WI38 (cell line): ENCODE results near the gene RPS27L.

Source experiments
- H3K4me3 ChIP-seq: 2 replicates; pipeline ENCODE4 v1.5.1; 2011; ENCODE audit warnings: low read depth, mild to moderate bottlenecking, control low read depth, low read length
- TF ChIP-seq, protein P1 (sequence below): IDR thresholded peaks from 2 replicates; pipeline ENCODE4 v1.5.1; 2012; ENCODE audit warnings: low read depth, mild to moderate bottlenecking, control low read depth, low read length

The RPS27L gene

DNA sequence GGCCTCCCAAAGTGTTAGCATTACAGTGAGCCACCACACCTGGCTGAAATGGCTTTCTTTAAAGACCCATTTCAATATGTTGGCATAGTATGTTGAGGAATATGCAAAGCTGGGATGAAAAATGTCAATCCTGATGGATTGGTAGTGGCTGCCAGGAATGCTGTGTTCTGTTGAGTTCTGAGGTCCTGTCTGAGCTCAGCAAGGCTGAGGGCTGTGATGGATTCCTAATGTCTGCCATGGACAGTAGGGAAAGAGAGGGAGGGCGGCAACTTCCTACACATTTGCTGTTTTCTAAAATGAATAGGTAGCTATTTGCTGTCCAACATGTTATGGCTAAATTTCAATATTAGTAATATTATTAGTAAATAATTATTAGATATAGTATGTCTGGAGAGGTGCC, 40.3 kb upstream of the RPS27L start:
- TF ChIP-seq, protein P1, sequence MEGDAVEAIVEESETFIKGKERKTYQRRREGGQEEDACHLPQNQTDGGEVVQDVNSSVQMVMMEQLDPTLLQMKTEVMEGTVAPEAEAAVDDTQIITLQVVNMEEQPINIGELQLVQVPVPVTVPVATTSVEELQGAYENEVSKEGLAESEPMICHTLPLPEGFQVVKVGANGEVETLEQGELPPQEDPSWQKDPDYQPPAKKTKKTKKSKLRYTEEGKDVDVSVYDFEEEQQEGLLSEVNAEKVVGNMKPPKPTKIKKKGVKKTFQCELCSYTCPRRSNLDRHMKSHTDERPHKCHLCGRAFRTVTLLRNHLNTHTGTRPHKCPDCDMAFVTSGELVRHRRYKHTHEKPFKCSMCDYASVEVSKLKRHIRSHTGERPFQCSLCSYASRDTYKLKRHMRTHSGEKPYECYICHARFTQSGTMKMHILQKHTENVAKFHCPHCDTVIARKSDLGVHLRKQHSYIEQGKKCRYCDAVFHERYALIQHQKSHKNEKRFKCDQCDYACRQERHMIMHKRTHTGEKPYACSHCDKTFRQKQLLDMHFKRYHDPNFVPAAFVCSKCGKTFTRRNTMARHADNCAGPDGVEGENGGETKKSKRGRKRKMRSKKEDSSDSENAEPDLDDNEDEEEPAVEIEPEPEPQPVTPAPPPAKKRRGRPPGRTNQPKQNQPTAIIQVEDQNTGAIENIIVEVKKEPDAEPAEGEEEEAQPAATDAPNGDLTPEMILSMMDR, result no peak

DNA sequence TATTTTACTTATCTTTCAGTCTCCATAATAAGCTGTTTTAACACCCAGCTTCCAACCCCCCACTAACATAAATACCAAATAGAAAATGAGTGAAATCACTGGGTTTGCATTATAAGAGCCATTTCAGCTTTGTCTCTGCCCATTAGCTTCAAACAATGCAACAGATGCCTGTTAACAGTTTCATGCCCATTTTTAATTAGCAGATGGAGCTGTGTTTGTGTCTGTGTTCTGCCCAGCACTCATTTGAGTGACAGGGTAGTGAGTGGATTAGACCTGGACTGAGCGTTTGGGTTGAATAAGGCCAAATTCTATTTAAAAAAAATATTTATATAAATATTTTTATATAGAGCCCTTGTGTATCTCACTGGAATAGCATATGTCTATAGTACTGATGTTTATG, 39.6 kb upstream of the RPS27L start:
- TF ChIP-seq, protein P1, result no peak
- no peak overlapping the region for H3K4me3 ChIP-seq

More for the DNA sequence above, 40.3 kb upstream of the RPS27L start:
- H3K4me3 ChIP-seq, result no peak overlapping the region

GRCh38 chr15:63195569-63196015, 38.3 kb upstream of the RPS27L start:
- H3K4me3 ChIP-seq, result no peak overlapping the region

DNA sequence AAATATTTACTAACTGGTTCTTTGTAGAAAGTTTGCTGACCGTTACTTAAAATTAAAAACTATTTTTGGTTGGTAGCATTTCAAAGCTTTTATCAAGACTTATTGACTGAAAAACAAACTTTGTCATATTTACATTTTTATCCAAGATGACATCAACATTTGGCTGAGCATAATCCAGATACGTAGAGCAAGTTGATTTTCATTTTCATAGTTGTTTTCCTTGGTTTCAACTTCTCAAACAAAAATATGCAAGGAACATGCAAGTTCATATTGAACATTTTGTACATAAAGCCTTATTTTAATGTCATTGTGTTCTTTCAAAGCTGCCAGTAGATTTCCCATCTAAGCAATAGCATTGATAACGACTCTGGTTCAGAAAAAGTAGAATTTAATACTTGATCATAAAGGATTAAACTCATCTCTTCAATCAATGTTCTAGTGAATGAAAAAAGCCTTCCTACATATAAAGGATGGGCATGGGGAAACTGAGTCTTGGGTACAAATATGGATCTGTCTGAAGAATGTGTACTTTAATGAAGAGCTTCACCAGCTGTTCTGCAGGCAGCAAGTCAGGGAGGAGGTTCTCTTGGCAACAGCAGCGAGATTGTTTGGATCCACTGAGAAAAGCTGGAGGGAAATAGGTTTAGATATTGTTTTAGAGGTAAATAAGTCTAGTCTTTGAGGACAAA, 37.7 kb upstream of the RPS27L start:
- TF ChIP-seq, protein P1, result no peak
- no peak overlapping the region for H3K4me3 ChIP-seq

More at GRCh38 chr15:63195569-63196015, 38.3 kb upstream of the RPS27L start:
- TF ChIP-seq, protein P1, result no peak

GRCh38 chr15:63194302-63194701, 37.0 kb upstream of the RPS27L start:
- TF ChIP-seq, protein P1, result no peak
- no peak overlapping the region for H3K4me3 ChIP-seq

GRCh38 chr15:63192619-63193206, 35.4 kb upstream of the RPS27L start:
- TF ChIP-seq, protein P1, result no peak
- H3K4me3 ChIP-seq, result no peak overlapping the region

DNA sequence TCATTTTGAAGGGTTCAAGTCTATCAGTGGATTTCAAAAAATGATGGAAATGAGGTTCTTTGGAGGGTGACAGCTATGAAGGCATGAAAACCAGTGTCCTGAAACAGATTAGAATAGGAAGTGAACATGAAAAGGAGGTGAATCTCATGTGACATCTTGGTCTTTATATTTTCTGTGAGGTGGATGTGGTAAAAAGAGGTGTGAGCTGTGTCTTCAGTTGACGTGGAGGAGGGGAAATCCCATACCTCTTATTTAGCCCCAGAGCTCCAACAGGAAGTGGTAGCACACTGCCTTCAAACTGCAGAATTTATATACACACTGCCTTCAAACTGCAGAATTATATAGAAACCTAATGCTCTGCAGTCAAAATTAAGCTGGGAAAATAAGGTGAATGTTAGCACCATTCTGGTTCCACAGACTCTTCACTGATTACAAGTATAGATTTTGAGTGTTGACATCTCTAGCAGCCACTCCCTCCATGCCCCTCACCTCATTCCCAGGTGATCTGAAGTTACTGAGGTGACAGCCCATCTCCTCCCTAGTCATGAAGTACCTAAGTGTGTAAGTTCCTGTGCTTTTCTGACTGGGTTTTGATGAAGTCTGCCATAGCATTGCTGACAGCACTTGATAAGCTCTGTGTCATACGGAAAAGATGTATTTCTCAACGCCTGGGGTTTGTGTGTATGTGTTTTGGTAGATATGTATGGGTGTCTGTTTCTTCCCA, 34.8 kb upstream of the RPS27L start:
- no peak overlapping the region for H3K4me3 ChIP-seq
- TF ChIP-seq, protein P1, result no peak
